Activated CD4-positive, alpha-beta memory T cell treated with anti-CD3 and anti-CD28 coated beads for 36 hours (primary cell): Measurements from ENCODE around the gene ARF5. TPM values are rescaled to one million over a fixed set of nuclear protein-coding genes. Genes with fewer than 3 reads are reported as not detected.

Source experiments
- total RNA-seq, 2 experiments: library from RNA; stranded (reverse); gene quantifications; one replicate each; pipeline ENCODE4 v1.2.3, GENCODE V29; 2021

ARF5 gene
- total RNA-seq, 2 experiments from 2014 or later = 128 to 129 TPM

Other genes starting within 250 kb of the ARF5 start
- gene ZNF800, start 195.7 kb upstream of the ARF5 start, total RNA-seq = 10 to 100 TPM; 24.9 to 29.2 TPM
- 10 to 100 TPM; 14.1 to 15.0 TPM for gene GCC1, start 2.8 kb upstream of the ARF5 start, total RNA-seq
- gene FSCN3, start 5.3 kb downstream of the ARF5 start, total RNA-seq = under 1 TPM; 0.75 to 0.86 TPM
- gene PAX4, start 29.7 kb downstream of the ARF5 start, total RNA-seq = not detected
- gene SND1, start 63.8 kb downstream of the ARF5 start, total RNA-seq = 100 to 1,000 TPM; 208 to 235 TPM